IMR-90 (cell line): Measurements from ENCODE around the gene SNX32. TPM values are rescaled to one million over a fixed set of nuclear protein-coding genes. Genes with fewer than 3 reads are reported as not detected.

ENCODE experiments used
- ATAC-seq: fragments of 200-7000 bp; cut with Tn5 transposase; 2 replicates; pipeline ENCODE4 v1.9.1; 2020; ENCODE audit warnings: low read depth, mild to moderate bottlenecking, moderate library complexity
- BruUV-seq: library from RNA; stranded (reverse); fragments of 400-500 nt; replicated peaks from 2 replicates; lab custom pipeline; 2021; lab: Mats Ljungman, UMichigan
- CTCF ChIA-PET: fragments of 300-600 bp; formaldehyde crosslinking; extraction: SDS; loops from one replicate; lab custom pipeline; 2021; ENCODE audit warnings: antibody characterized with exemption; lab: Yijun Ruan, JAX
- POLR2A ChIA-PET: fragments of 300-600 bp; sonication (Branson Sonifier 250); formaldehyde crosslinking; loops from one replicate; lab custom pipeline; 2022; ENCODE audit warnings: antibody characterized with exemption; ENCODE audit not compliant: unreplicated experiment; lab: Charles Lee
- DNase-seq: peaks from one replicate; pipeline ENCODE4 v3.0.0; 2013
- H2AFZ ChIP-seq: replicated peaks from 2 replicates; pipeline ENCODE3; 2013; ENCODE audit warnings: low read length, mild to moderate bottlenecking; ENCODE audit not compliant: poor library complexity
- H2AK5ac ChIP-seq: 2 replicates; pipeline ENCODE4 v1.6.1; 2013; ENCODE audit warnings: low read depth, low read length, inconsistent platforms
- H2AK9ac ChIP-seq: replicated peaks from 2 replicates; pipeline ENCODE3; 2013; ENCODE audit warnings: mild to moderate bottlenecking, low read depth, low read length, moderate library complexity; ENCODE audit not compliant: poor library complexity
- H2BK120ac ChIP-seq: 2 replicates; pipeline ENCODE4 v1.6.1; 2013; ENCODE audit warnings: low read depth, low read length, inconsistent platforms
- H2BK15ac ChIP-seq: 3 replicates; pipeline ENCODE4 v1.6.1; 2013; ENCODE audit warnings: low read depth, low read length, inconsistent platforms
- H2BK20ac ChIP-seq: 2 replicates; pipeline ENCODE4 v1.6.1; 2013; ENCODE audit warnings: low read depth, mild to moderate bottlenecking, inconsistent platforms, low read length, moderate library complexity
- H2BK5ac ChIP-seq: 2 replicates; pipeline ENCODE4 v1.6.1; 2013; ENCODE audit warnings: mild to moderate bottlenecking, low read depth, low read length, inconsistent platforms; ENCODE audit not compliant: poor library complexity, severe bottlenecking
- H3K14ac ChIP-seq: replicated peaks from 2 replicates; pipeline ENCODE4 v1.6.1; 2013; ENCODE audit warnings: low read depth, low read length, inconsistent platforms
- H3K18ac ChIP-seq: 2 replicates; pipeline ENCODE4 v1.6.1; 2013; ENCODE audit warnings: low read depth, low read length, control low read depth
- H3K23ac ChIP-seq: 2 replicates; pipeline ENCODE4 v1.6.1; 2013; ENCODE audit warnings: low read depth, low read length, inconsistent platforms
- H3K27ac ChIP-seq: 2 replicates; pipeline ENCODE4 v1.5.1; 2013; ENCODE audit warnings: mild to moderate bottlenecking, control low read depth, low read length; ENCODE audit not compliant: insufficient read depth
- H3K27me3 ChIP-seq: 2 replicates; pipeline ENCODE4 v1.6.1; 2013; ENCODE audit warnings: low read length; ENCODE audit not compliant: control insufficient read depth, insufficient read depth
- H3K36me3 ChIP-seq: 2 replicates; pipeline ENCODE4 v1.6.1; 2013; ENCODE audit warnings: low read length, mixed read lengths; ENCODE audit not compliant: control insufficient read depth, insufficient read depth
- H3K4ac ChIP-seq: 2 replicates; pipeline ENCODE4 v1.6.1; 2013; ENCODE audit warnings: low read depth, low read length, inconsistent platforms
- H3K4me1 ChIP-seq: 2 replicates; pipeline ENCODE4 v1.6.1; 2013; ENCODE audit warnings: low read length, mixed read lengths; ENCODE audit not compliant: control insufficient read depth, insufficient read depth
- H3K4me2 ChIP-seq: 2 replicates; pipeline ENCODE4 v1.6.1; 2013; ENCODE audit warnings: low read depth, mild to moderate bottlenecking, control low read depth, low read length, moderate library complexity
- H3K4me3 ChIP-seq: 2 replicates; pipeline ENCODE4 v1.5.1; 2013; ENCODE audit warnings: low read depth, mild to moderate bottlenecking, control low read depth, low read length, moderate library complexity; ENCODE audit not compliant: insufficient read depth
- H3K56ac ChIP-seq: 2 replicates; pipeline ENCODE4 v1.6.1; 2013; ENCODE audit warnings: low read length, inconsistent platforms; ENCODE audit not compliant: insufficient read depth; ENCODE audit errors: extremely low read depth
- H3K79me1 ChIP-seq, 2 experiments: 2 replicates each; pipeline ENCODE4 v1.6.1; 2013; ENCODE audit warnings: low read length in 2 of 2, inconsistent platforms in 1 of 2, low read depth in 1 of 2
- H3K9ac ChIP-seq: 2 replicates; pipeline ENCODE4 v1.6.1; 2013; ENCODE audit warnings: low read depth, low read length, control low read depth
- H3K9me1 ChIP-seq: 2 replicates; pipeline ENCODE4 v1.6.1; 2013; ENCODE audit warnings: low read length, inconsistent platforms; ENCODE audit not compliant: insufficient read depth
- H3K9me3 ChIP-seq: 2 replicates; pipeline ENCODE4 v1.6.1; 2013; ENCODE audit warnings: low read length; ENCODE audit not compliant: control insufficient read depth, insufficient read depth
- H4K20me1 ChIP-seq: 2 replicates; pipeline ENCODE4 v1.6.1; 2013; ENCODE audit warnings: low read length, inconsistent platforms; ENCODE audit not compliant: insufficient read depth
- H4K5ac ChIP-seq: 2 replicates; pipeline ENCODE4 v1.6.1; 2013; ENCODE audit warnings: mild to moderate bottlenecking, low read depth, low read length, control low read depth
- H4K8ac ChIP-seq, 2 experiments: 2 replicates each; pipeline ENCODE4 v1.6.1; 2013; ENCODE audit warnings: low read depth in 2 of 2, low read length in 2 of 2, control low read depth in 1 of 2, inconsistent platforms in 1 of 2
- H4K91ac ChIP-seq: 2 replicates; pipeline ENCODE4 v1.6.1; 2013; ENCODE audit warnings: low read depth, low read length, inconsistent platforms; ENCODE audit not compliant: insufficient read depth
- BHLHE40 ChIP-seq: fragments of 150-350 bp; IDR thresholded peaks from 2 replicates; pipeline ENCODE4 v1.6.1; 2016; ENCODE audit warnings: mild to moderate bottlenecking, low read depth, low read length
- CTCF ChIP-seq: conservative IDR thresholded peaks from 2 replicates; pipeline ENCODE4 v1.5.1; 2012; ENCODE audit warnings: mild to moderate bottlenecking, low read depth, low read length, improper control_type of control experiment
- ELK1 ChIP-seq: fragments of 150-350 bp; IDR thresholded peaks from 2 replicates; pipeline ENCODE4 v1.6.1; 2016; ENCODE audit warnings: low read depth, mild to moderate bottlenecking, low read length, moderate library complexity, borderline replicate concordance
- MAFK ChIP-seq: IDR thresholded peaks from 2 replicates; pipeline ENCODE4 v1.6.1; 2012; ENCODE audit warnings: low read depth, low read length, improper control_type of control experiment
- RAD21 ChIP-seq: IDR thresholded peaks from 2 replicates; pipeline ENCODE4 v1.6.1; 2012; ENCODE audit warnings: low read length, improper control_type of control experiment
- WGBS, 2 experiments: methylation state at CpG; one replicate each; pipeline versions ENCODE4 v1.1.5 to v1.1.7; 2013; ENCODE audit warnings: missing lambda C conversion rate in 2 of 2; ENCODE audit not compliant: insufficient read length in 1 of 2; ENCODE audit errors: extremely low coverage in 2 of 2; 5-methylcytosine and 5-hydroxymethylcytosine counted together
- dilution Hi-C: fragments of 300-500 bp; cut with HindIII; formaldehyde crosslinking; loops from one replicate; pipeline ENCODE4 v1.14.3; 2018; ENCODE audit warnings: low sequenced_read_pairs; ENCODE audit not compliant: unreplicated experiment
- in situ Hi-C: fragments of 300-500 bp; cut with MboI; formaldehyde crosslinking; loops from 3 replicates; pipeline ENCODE4 v1.14.3; 2019; ENCODE audit warnings: low sequenced_read_pairs, inconsistent platforms, mixed read lengths
- intact Hi-C: fragments of 100-400 bp; cut with micrococcal nuclease; formaldehyde crosslinking; loops from 2 replicates; pipeline ENCODE4 v1.10.0; 2022
- polyA plus RNA-seq, 3 experiments: library from polyadenylated mRNA; depleted of rRNA; stranded (reverse); fragments of >200 nt; gene quantifications; 2 replicates each; pipeline ENCODE4 v1.2.3, GENCODE V29; 2012; ENCODE audit warnings: low replicate concordance in 1 of 3
- total RNA-seq: library from RNA; depleted of rRNA; stranded (reverse); fragments of >200 nt; gene quantifications from 2 replicates; pipeline ENCODE4 v1.2.3, GENCODE V29; 2012

SNX32 gene
- total and polyA plus RNA-seq, 2 of the 4 experiments (the other 2 are of a cell fraction), result 0.36 to 0.79 TPM

- Histone ChIP-seq H4K91ac (no peak overlapping the region), H3K14ac (no peak overlapping the region), H4K20me1 (peaks cover 21% of the 10 kb centered on the region), H3K9me3 (no peaks in the 10 kb centered on the region), H3K4me1 (peaks cover 2% of the 10 kb centered on the region), H3K79me1 (peaks cover 9 to 52% of the 10 kb centered on the region in 2 experiments), H2BK120ac (no peak overlapping the region), H2AFZ (peak overlapping the region; percentile 67), H2AK9ac (peak overlapping the region; percentile 95), H3K4me3 (no peak overlapping the region), H3K4ac (peak overlapping the region; percentile 53; the same call in 1 of the 2 replicates), H3K27ac (no peak overlapping the region; the same call in 1 of the 2 replicates), H3K23ac (no peak overlapping the region), H2AK5ac (0 out of 2 replicates have a peak overlapping the region, but pooled peaks have one; percentile 73), H3K18ac (no peak overlapping the region), H4K8ac (no peak overlapping the region), H3K27me3 (no peaks in the 10 kb centered on the region), H3K9ac (no peak overlapping the region), H3K36me3 (peaks cover 40% of the 10 kb centered on the region), H2BK15ac (no peak overlapping the region), H3K4me2 (no peak overlapping the region), H3K56ac (no peak overlapping the region), H2BK5ac (no peak overlapping the region), H4K5ac (no peak overlapping the region), H2BK20ac (no peak overlapping the region), H3K9me1 (peaks cover 6% of the 10 kb centered on the region)
- ATAC-seq, result no peak
- TF ChIP-seq MAFK, result no peak
- TF ChIP-seq ELK1, result no peak
- no peak for TF ChIP-seq RAD21
- TF ChIP-seq CTCF, result no peak
- no peak for TF ChIP-seq BHLHE40
- intact Hi-C loops (loop anchor here (1.0 kb wide), 1 partner anchor 105 kb away; no protein-coding TSS in a partner anchor), in situ Hi-C loops (loop anchor here (5.0 kb wide), 1 partner anchor 103 kb away; no protein-coding TSS in a partner anchor), dilution Hi-C loops (no loop called here)
- no TSS peak for BruUV-seq
- 88% methylated on average over 11 of the region's 28 CpGs; no CpG with 5 or more reads in 1 of the 2 experiments for WGBS, 2 experiments
- CTCF ChIA-PET, result interaction anchor here (0.6 to 1.5 kb wide), 11 partner anchors 11 to 651 kb away, joined by 3 to 14 read pairs (median 5); partner anchors contain the start of genes EFEMP2 and MUS81
- no peak for DNase-seq
- POLR2A ChIA-PET, result no interaction called here
These were observed 50.3 kb downstream of the SNX32 start for GRCh38 chr11:65883786-65884715.
